GM12864 (cell line): ENCODE measurements around the gene LLGL1.
A peak's percentile ranks its signal among the peaks of the same experiment; 100 is the strongest.

Source experiments
- DNase-seq: peaks from one replicate; pipeline ENCODE4 v3.0.0-alpha.2; 2011; ENCODE audit warnings: low read depth
- H3K4me3 ChIP-seq: 2 replicates; pipeline ENCODE4 v1.5.1; 2011; ENCODE audit warnings: mild to moderate bottlenecking, low read depth, low read length, control low read depth
- CTCF ChIP-seq: IDR thresholded peaks from 2 replicates; pipeline ENCODE4 v1.5.1; 2011; ENCODE audit warnings: low read depth, mild to moderate bottlenecking, moderate library complexity, low read length, control low read depth, inconsistent platforms; ENCODE audit errors: missing control alignments

The LLGL1 gene

GRCh38 chr17:18261146-18261515, 35.7 kb downstream of the LLGL1 start:
- no peak for DNase-seq
- peak overlapping the region; percentile 70 for H3K4me3 ChIP-seq
- no peak for TF ChIP-seq CTCF

- no peak for DNase-seq
- no peak for TF ChIP-seq CTCF
- H3K4me3 ChIP-seq = peak overlapping the region; percentile 70
These were observed 36.2 kb downstream of the LLGL1 start for GRCh38 chr17:18261659-18262058.

GRCh38 chr17:18262111-18262510, 36.7 kb downstream of the LLGL1 start:
- H3K4me3 ChIP-seq = no peak overlapping the region
- DNase-seq = no peak
- no peak for TF ChIP-seq CTCF

- no peak for DNase-seq
- TF ChIP-seq CTCF = no peak
- no peak overlapping the region for H3K4me3 ChIP-seq
These were observed 37.2 kb downstream of the LLGL1 start for GRCh38 chr17:18262641-18263040.

- no peak for DNase-seq
- H3K4me3 ChIP-seq = no peak overlapping the region
- TF ChIP-seq CTCF = no peak
These were observed 38.6 kb downstream of the LLGL1 start for GRCh38 chr17:18263885-18264682.

GRCh38 chr17:18267366-18267765, 41.9 kb downstream of the LLGL1 start:
- no peak for DNase-seq
- H3K4me3 ChIP-seq = no peak overlapping the region
- no peak for TF ChIP-seq CTCF
